Neutrophil (primary cell): Measurements from ENCODE around the gene CNKSR3.
"Not testable (repeated sequence)": the region's sequence is repeated elsewhere in the genome, so short reads cannot be mapped to it uniquely, and the experiment has no call there.

Experiments used
- H3K27ac ChIP-seq: fragments of 200-600 bp; sonication (generic); 2 replicates; pipeline ENCODE4 v1.5.1; 2016; ENCODE audit warnings: mild to moderate bottlenecking, moderate library complexity
- H3K27me3 ChIP-seq: fragments of 200-600 bp; sonication (generic); 2 replicates; pipeline ENCODE4 v1.6.0; 2016; ENCODE audit warnings: mild to moderate bottlenecking
- H3K36me3 ChIP-seq: fragments of 200-600 bp; sonication (generic); 2 replicates; pipeline ENCODE4 v1.5.1; 2017
- H3K4me1 ChIP-seq, 2 experiments: fragments of 200-600 bp in 1 of 2; sonication (generic) in 1 of 2; 1 replicate in 1 of 2; 2 replicates in 1 of 2; pipeline versions ENCODE4 v1.5.1 to v1.6.1; 2013 to 2016; ENCODE audit warnings: low read depth in 1 of 2, low read length in 1 of 2, mild to moderate bottlenecking in 1 of 2, moderate library complexity in 1 of 2; ENCODE audit not compliant: control insufficient read depth in 1 of 2, insufficient read depth in 1 of 2
- H3K4me3 ChIP-seq, 2 experiments: fragments of 200-600 bp in 1 of 2; sonication (generic) in 1 of 2; 1 replicate in 1 of 2; 2 replicates in 1 of 2; pipeline ENCODE4 v1.5.1; 2013 to 2016; ENCODE audit warnings: low read depth in 1 of 2, low read length in 1 of 2, mild to moderate bottlenecking in 1 of 2, moderate library complexity in 1 of 2
- H3K9me3 ChIP-seq: fragments of 200-600 bp; sonication (generic); 2 replicates; pipeline ENCODE4 v1.5.1; 2016
- TF ChIP-seq, protein P1 (sequence below): fragments of 200-600 bp; sonication (generic); IDR thresholded peaks from 2 replicates; pipeline ENCODE4 v1.5.1; 2016; ENCODE audit warnings: antibody characterized with exemption

Gene CNKSR3

GRCh38 chr6:154516276-154516675, 5.8 kb upstream of the CNKSR3 start:
- no peaks in the 10 kb centered on the region for H3K4me1 ChIP-seq
- no peaks in the 10 kb centered on the region for H3K36me3 ChIP-seq
- no peak overlapping the region for H3K27ac ChIP-seq
- no peak overlapping the region for H3K4me3 ChIP-seq
- TF ChIP-seq, protein P1, sequence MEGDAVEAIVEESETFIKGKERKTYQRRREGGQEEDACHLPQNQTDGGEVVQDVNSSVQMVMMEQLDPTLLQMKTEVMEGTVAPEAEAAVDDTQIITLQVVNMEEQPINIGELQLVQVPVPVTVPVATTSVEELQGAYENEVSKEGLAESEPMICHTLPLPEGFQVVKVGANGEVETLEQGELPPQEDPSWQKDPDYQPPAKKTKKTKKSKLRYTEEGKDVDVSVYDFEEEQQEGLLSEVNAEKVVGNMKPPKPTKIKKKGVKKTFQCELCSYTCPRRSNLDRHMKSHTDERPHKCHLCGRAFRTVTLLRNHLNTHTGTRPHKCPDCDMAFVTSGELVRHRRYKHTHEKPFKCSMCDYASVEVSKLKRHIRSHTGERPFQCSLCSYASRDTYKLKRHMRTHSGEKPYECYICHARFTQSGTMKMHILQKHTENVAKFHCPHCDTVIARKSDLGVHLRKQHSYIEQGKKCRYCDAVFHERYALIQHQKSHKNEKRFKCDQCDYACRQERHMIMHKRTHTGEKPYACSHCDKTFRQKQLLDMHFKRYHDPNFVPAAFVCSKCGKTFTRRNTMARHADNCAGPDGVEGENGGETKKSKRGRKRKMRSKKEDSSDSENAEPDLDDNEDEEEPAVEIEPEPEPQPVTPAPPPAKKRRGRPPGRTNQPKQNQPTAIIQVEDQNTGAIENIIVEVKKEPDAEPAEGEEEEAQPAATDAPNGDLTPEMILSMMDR = no peak
- H3K27me3 ChIP-seq = peaks cover 39% of the 10 kb centered on the region
- no peaks in the 10 kb centered on the region for H3K9me3 ChIP-seq

GRCh38 chr6:154515826-154516225, 5.3 kb upstream of the CNKSR3 start:
- Histone ChIP-seq H3K4me3 (no peak overlapping the region), H3K27me3 (peaks cover 44% of the 10 kb centered on the region), H3K27ac (no peak overlapping the region), H3K9me3 (no peaks in the 10 kb centered on the region), H3K36me3 (no peaks in the 10 kb centered on the region), H3K4me1 (peaks cover 0 to 2% of the 10 kb centered on the region in 2 experiments)
- TF ChIP-seq, protein P1 = no peak

DNA sequence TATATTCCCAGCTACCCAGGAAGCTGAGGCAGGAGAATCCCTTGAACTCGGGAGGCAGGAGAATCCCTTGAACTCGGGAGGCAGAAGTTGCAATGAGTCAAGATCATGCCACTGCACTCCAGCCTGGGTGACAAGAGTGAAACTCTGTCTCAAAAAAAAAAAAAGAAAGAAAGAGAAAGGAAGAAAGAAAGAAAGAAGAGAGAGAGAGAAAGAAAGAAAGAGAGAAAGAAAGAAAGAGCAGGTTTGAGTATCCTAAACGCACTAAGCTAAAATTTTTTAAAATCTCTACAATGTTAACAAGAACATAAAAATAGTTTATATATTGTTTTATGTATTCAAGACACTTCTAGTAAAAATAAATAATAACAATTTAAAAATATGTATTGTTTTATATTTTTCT, 4.6 kb upstream of the CNKSR3 start:
- peaks cover 51% of the 10 kb centered on the region for H3K27me3 ChIP-seq
- not testable (repeated sequence) for H3K27ac ChIP-seq, H3K4me3 ChIP-seq, H3K9me3 ChIP-seq, H3K4me1 ChIP-seq, H3K36me3 ChIP-seq

- Histone ChIP-seq H3K36me3 (no peaks in the 10 kb centered on the region), H3K27ac (no peak overlapping the region), H3K4me3 (no peak overlapping the region), H3K27me3 (peaks cover 57% of the 10 kb centered on the region), H3K4me1 (peaks cover 9 to 15% of the 10 kb centered on the region in 2 experiments), H3K9me3 (no peaks in the 10 kb centered on the region)
- TF ChIP-seq, protein P1 = no peak
Measured at GRCh38 chr6:154514481-154514880, 4.0 kb upstream of the CNKSR3 start.

DNA sequence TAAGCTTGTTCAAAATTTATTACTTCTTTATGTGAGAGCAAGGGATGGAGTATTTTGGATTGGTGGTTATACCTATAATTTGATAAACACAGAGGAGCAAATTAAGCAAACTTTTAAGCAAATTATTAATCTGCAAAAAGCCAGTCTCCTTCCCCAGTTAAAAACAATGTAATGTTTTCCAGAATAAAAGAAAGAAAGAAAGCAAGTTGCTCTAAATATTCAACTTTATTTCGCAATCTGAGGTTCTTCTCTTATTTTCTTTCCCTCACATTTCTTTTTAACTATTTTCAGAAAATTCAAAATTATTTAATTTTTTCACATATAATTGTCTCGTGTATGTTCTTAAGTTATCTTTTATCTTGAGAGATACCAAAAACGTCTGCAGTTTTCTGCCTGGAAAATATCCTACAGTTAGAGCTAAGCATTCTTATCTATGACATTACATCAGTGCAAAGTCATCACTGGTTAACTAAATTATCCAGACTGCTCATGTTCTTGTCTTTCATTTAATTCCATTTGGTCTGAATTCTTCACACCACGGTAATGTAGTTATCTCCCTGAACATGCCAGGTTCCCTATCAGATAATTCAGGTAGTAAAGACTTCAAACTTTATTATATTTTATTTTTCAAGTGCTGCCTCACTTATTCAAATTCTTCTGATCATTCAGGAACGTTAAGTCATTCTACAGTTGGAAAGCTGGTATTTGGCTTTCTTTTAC, 3.3 kb upstream of the CNKSR3 start:
- Histone ChIP-seq H3K27ac (no peak overlapping the region), H3K27me3 (peaks cover 64% of the 10 kb centered on the region), H3K9me3 (no peaks in the 10 kb centered on the region), H3K4me1 (peaks cover 16 to 18% of the 10 kb centered on the region in 2 experiments), H3K4me3 (no peak overlapping the region), H3K36me3 (no peaks in the 10 kb centered on the region)
- TF ChIP-seq, protein P1 = no peak

DNA sequence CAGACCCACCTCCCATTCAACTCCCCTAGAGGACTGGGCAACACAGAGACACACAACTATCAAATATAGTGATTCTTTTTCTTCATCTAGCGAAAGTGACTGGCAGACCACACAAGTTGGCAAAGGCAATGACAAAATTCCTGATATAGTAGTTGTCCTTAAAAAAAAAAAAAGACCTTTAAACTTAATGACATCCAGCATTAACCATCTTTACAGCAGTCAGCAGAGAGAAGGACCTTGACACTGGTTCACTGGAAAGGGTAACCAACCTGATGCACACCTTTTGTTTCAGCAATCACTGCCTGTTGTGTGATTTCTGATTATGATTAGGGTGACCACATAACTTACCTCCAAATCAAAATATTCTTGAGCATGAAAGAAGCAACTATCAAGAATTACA, 1.7 kb upstream of the CNKSR3 start:
- Histone ChIP-seq H3K27ac (no peak overlapping the region), H3K4me3 (no peak overlapping the region), H3K27me3 (peaks cover 80% of the 10 kb centered on the region), H3K9me3 (no peaks in the 10 kb centered on the region), H3K4me1 (peaks cover 16 to 22% of the 10 kb centered on the region in 2 experiments), H3K36me3 (no peaks in the 10 kb centered on the region)
- TF ChIP-seq, protein P1 = no peak
